Measurements from ENCODE around the gene CSH2.
A peak's percentile ranks its signal among the peaks of the same experiment; 100 is the strongest.

Gene CSH2

DNA sequence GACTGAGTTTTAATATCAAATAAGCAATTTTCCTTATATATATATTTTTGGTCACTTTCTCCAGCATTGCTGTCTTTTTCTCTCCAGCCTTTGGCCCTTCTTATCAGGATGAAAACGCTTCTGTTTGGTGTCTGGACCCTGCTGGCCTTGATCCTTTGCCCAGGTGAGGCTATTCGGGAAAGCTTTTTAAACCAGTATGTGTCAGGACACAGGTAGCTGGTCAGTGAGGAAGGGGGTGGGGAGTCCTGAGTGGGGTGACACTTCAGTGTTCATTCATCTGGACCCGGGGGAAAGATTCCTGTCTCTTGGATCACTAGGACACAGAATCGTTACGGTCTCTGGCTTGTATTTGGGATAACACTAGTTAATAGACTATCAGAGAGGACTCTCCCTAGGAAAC lies 18.8 kb downstream of the CSH2 start:
- no peak for DNase-seq

DNA sequence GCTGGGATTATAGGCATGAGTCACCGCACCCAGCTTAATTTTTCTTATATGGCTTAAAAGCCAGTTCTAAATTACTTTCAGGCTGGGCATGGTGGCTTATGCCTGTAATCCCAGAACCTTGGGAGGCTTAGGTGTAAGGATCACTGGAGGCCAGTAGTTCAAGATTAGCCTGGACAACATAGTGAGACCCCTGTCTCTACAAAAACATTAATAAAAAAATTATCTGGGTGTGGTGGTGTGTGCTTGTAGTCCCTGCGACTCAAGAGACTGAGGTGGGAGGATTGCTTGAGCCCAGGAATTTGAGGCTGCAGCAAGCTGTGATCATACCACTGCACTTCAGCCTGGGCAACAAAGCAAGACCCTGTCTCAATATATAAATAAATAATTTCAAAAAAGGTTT lies 20.2 kb downstream of the CSH2 start:
- no peak for DNase-seq

DNA sequence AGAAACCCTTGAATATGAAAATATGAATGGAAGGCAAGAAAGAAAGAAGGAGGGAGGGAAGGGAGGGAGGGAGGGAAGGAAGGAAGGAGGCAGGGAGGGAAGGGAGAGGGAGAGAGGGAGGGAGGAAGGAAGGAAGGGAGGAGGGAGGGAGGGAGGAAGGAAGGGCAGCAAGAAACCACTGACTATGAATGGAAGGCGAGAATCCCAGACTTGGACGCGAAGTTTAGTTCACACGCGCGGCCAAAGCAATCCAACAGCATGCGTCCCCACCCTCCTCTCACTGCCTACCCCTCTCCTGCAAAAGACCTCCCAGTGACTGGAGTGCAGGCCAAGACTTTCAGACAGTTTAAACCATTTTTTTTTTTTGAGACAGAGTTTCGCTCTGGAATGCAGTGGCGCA lies 23.1 kb downstream of the CSH2 start:
- no peak for DNase-seq

DNA sequence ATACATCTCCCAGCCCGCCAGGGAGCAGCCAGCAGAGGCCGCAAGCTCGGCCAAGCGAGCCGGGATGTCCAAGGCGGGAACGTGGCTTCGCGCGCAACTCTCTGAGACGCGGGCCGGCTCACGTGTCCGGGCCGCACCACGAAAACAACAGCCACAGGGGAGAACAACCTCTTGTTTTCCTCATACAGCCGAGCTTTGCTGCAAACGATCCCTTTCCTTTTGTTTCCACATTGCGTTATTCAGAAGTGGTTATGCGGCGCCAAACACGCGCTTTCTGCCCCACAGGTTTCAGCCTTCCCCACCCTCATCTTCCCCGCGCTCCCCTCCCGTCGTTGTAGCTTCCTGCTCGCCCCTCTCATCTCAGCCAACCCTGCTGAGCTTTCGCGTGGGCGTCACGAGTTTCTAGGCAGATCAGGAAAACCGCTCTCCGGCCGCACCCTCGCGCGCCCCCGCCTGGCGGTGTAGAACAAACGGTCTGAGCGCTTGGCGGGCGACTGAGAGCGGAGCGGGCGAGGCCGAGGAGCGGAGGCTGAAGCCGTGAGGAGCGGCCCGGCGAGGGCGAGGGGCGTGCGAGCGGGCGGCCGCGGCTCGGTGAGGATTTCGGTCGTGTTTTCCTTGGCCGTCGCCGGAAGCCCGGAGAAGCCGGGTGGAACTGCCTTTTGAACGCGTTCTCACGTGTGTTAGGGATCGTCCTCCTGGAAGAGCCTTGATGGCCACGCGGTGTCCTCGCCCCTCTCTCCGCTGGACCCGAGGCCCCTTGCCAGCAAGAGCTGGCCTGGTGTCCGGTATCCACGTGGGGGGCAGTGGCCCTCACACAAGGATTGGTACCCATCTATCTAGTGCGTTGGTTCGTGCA lies 24.4 kb downstream of the CSH2 start:
- DNase-seq = peak; percentile 91

DNA sequence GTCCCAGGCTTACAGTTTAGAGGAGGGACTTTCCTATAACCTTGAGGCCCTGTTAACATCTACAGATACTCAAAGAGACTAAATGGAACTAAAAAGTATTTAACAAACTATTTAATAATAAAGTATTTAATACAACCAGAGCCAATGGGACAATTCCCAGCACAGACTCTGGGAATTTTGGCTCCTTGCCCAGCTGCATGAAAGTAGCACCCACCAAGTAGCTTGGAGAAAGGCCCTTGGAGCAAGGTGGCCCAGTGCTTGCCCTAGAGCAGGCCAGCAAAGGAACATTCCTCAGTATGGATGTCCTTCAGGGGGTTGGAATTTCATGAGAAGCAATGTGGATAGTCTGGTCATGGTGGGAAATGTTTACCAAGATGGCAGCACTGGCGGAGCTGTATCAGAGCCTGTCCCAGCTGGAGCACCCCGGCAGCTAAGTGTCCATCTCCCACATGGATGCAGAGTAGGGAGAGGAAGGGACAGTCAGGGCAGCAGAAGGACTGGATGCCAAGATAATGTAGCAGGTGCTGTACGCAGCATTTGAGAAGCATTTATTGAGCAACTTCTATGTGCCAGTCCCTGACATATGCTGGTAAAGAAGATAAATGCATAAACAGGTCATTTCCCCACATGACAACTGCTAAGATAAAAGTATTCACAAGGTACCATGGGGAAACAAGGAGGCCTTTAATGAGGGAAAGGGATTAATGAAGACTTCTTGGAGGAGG lies 25.8 kb downstream of the CSH2 start:
- no peak for DNase-seq

DNA sequence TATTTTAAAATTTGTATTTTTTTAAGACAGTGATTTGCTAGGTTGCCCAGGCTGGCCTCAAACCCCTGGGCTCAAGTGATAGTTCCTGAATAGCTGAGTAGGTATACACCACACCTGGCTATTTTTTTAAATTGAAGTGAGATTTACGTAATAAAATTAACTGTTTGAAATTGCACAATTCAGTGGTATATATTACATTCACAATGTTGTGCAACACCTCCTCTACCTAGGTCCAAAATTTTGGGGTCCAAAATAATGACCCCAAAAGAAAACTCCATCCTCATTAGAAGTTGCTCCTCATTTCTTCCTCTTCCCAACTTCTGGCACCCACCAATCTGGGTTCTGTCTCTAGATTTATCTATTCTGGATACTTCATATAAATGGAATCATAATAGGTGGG lies 28.0 kb downstream of the CSH2 start:
- no peak for DNase-seq

DNA sequence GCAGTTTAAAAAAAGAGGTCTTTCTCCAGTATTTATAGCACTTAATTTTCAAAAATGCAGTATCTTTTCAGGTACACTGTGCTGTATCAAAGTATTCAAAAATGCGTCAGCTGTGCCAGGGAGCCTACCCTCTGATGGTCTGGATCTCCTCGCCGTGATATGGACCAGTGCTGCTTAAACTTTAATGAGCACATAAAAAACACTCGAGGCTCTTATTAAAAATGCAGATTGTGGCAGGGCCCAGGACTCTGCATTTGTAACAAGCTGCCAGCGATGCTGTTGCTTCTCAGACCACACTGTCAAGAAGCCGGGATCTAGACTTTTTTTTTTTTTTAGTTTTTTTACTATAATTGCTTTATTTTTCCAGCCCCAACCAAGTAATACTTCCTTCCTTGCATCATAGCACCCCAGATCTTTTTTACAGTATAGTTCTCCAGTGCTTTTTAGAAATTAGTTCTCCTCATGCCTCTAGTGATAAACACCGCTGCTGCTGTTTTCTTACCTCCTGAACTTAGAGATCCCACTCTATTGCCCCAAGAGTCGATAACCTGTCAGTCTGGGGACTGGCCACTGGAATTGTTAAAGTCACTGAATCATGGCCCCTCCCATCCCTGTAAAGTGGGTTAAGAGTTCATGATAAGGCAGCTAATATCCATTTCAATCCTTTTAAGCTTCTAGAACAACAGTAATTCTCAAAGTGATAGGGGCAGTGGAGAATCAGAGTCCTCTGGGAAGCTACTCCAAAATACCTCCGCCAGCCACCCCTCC lies 29.4 kb downstream of the CSH2 start:
- no peak for DNase-seq

DNA sequence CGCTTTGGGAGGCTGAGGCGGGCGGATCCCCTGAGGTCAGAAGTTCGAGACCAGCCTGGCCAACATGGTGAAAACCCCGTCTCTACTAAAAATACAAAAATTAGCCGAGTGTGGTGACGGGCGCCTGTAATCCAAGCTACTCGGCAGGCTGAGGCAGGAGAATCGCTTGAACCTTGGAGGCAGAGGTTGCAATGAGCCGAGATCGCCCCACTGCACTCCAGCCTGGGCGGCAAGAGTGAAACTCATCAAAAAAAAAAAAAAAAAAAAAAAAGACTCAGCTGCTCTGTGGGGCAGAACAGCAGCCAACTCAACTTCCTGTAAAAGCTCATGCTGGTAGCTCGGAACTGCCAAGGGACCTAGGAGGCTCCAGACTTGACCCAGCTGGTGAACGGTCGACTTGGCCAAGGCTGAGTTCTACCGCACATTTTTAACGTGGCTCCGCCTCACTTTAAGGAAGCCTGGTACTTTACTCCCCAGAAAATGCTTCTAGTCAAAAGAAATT lies 30.0 kb downstream of the CSH2 start:
- peak; percentile 24 for DNase-seq

DNA sequence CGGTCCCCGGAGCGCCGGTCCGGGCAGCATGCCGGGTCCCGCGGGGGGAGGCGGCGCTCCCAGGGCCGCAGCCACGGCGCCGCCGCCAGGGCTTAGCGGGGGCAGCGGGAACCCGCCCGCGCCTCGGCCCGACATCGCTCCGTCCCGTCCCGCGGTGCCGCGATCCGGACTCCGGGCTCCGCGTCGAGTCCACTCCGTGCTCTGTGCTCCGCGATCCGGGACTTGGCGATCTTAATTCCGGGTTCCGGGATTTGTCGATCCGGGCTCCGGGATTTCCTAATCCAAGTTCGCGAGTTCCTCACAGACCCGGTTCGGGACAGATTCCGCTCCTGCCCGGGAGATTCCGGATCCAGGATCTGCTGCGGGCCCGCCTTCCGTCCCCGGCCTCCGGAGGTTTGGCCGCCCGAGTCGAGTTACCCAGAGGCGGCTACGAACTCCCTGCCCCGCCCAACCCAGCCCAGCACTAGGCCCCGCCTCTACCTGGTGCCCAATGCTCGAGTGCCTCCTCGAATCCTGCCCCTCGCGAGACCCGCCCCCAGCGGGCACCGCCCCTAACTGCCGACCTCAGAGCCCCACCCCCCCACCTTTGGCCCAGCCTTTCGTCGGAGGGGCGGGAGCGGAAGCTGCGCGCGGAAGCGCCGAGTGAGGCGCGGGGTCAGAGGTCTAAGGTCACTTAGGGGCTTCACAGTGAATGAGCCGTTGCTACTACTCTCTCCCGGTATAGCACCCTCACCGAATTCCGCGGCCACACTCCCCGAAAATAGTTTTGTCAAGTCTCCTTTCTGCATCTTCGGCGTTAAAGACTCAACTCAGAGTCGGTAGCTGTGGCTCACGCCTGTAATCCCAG lies 30.7 kb downstream of the CSH2 start, which contains the start of gene SMARCD2:
Gene SMARCD2, minus strand, starts transcription at position 146 of the 847 bp plus-strand sequence. Its CDS starts 11 bp downstream, at position 135.
- DNase-seq = peak; percentile 99

DNA sequence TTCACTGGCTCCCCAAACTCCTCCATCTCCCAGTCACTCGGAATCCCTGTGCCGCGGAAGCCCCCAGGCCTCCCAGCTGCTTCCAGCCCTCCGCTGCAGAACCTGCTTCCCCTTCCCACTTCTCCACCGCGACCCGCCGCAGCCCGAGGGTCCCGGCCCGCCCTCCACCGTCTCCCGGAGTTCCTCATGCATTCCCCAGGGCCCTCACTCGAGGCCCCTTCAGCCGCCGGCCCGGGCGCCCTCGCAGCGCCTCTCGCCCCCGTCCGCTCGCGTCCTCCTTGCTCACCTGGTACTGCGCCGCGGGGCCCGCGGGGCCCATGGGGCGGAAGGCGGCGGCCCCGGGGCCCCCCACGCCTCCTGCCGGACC lies 31.3 kb downstream of the CSH2 start:
- no peak for DNase-seq

DNA sequence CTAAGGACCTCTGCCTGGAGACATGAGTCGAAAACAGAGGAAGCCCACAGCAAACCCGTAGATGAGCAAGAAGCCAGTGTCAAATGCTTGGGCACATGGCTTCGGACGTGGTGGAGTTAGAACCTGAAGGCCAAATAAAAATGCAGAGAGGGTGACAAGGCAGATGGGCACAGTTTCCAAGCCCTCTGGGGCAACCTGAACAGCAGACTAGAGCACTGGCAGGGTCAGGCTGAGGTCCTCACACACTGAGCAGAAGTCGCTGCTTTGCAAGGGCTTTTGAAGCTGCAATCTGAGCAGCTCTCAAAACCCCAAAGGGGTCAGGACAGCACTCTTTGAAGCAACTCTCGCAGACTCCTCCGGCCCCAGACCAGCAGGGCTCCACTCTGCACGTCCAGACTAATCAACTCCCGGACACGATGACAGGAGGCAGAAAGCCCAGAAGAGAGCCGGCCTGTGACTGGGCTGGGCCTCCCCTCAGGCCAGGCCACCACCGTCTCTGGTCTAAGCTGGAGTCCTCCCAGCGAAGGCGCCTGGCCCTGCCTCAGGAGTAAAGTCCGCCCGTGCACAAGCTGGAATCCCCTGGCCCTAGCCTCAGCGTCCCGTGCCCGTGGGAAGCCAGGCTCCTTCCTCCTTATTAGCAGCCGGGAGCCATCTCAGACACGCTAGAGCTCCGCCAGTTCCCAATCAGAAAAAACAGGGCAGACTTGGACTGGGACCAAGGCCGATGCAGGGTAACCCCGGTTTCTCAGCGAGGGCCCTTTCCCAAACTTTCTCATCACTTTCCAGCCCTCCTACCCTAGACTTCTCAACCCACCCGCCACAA lies 31.9 kb downstream of the CSH2 start:
- DNase-seq = no peak

DNA sequence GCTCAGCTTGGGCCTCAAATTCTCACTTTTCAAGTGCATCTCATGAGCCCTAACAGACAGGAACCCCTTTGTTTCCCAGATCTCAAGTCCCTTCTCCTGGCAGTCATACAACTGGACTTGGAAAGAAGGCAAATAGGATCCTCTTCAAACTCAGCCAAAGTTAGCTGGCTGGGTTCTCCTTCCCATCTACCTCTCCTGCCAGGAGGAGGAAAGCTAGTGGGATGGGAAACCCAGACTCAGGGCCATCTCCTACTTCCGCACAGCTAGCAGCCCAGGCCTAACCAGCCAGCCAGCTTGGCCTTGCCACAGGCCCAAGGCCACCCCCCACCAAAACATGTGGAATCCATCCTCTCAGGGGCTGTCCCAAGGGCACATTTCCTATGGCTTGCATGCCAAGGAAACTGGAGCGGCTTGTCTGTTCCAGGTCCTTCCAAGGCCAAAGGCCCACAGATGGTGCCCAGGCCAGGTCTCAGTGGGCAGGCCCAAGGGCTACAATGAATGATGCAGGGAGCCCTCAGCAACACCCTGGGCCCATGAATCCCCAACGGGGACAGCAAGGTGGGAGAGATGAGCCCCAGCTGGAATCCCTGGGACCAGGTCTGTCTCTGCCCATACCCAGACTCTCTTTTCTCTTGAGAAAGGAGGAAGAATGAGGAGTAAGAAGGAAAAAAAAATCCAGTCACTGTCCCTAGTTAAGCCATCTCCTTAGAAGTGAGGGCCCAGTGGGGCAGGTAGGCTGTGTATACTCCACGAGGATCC lies 32.7 kb downstream of the CSH2 start:
- DNase-seq = no peak

DNA sequence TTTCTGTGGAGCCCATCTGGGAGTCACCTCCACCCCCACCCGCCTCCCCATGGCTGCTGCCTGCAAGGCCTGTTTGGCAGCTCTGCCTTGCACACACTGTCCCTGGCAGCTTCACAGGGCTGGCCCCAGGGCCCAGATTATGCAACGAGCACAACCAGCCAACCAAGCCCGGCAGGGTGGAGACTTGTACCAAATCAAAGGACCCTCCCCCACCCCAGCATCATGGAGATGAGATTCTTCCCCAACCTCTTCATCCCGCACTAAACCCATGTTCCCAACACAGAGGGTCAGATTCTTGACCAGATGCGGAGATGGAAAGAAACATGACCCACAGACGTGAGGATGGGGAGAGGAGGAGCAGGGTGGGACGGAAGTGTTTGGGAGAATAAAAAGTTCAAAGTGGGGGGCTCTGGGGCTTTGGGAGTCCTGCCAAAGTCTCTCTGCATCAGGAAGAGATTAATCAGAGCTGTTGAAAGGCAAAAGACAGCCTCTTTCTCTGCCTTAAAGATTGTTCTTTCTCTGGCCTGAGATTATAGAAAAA lies 34.8 kb downstream of the CSH2 start:
- DNase-seq = no peak

DNA sequence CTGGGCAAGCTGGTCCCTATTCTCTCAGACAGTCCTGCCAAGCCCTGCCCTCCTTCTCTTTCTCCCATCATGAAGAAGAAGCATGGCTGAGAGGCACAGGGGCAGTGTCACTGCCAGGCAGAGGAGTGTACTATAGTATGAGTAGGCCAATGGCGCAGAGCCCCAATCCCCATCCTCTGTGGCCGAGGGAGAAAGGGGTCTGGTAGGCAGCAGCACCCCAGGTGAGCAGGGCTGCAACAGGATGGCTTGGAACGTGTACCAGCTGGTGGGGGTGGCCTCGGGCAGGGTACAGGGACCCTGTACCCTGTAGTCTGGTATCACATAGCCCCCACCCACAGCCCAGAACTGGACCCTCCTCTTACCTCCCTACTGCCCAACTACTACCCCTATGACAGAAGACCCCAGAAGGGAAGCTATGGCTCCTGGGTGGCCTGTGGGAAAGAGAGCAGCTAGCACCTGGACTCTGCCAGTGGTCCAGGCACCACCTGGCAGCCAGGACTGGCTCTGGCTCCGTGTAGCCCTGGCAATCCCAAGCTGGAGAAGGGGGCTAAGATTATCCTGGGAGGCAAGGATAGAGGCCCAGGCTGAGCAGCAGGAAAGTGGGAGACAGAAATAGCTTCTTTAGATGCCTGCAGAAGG lies 35.4 kb downstream of the CSH2 start:
- no peak for DNase-seq

DNA sequence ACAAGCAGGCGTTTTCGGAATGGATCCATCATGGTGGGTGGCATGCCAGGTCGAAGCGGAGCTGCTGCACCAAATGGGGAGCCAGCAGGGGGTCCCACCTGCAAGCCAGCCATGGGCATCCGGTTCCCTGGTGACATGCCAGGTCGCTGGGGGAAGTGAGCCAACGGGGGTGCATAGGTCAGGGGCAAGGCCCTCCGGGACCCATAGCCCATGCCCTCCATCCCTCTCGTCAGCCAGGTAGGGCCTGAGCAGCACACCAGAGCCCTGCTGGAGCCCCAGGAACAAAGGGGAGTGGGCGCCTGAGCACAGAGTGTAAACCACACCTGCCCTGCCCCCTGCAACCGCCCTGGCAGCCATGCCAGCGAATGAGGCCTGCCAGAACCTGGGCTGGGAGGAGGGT lies 36.0 kb downstream of the CSH2 start:
- no peak for DNase-seq

DNA sequence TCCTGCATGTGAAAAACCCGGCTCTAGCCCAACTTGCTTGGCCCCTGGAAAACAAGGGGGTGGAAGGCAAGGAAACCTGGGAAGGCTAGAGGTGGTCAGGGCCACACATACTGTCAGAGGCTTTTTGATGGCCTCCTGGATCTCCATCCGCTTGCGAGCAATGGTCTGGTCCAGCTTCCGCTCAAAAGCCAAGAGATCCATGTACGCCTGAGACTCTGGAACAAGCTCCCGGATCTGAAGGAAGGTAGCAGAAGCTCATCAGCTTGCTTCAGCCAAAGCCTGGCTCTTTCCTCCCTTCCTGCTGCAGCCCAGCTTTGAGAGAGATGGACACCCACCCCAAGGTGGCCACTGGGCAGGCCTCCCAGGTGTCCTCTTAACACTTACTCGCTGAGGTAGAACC lies 36.7 kb downstream of the CSH2 start:
- no peak for DNase-seq

DNA sequence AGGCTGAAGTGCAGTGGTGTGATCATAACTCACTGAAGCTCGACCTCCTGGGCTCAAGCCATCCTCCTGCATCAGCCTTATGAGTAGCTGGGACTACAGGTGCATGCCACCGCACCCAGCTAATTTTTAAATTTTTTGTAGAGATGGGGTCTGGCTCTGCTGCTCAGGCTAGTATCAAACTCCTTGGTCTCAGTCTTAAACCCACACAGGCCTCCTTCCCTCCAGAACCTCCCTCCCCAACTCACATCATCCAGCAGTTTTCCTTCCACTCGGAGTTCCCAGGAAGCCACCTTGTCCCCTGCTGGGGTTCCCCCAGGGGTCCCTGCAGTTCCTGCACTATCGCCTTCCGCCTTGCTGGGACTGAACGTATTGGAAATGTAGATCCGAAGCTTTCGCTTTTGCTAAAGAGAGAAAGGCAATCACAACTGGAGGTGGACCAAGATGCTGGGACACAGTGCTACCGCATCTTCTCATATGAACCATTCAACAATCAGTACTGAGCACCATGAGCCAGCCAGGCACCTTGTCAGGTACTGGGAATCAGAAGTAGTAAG lies 38.2 kb downstream of the CSH2 start:
- DNase-seq = no peak

DNA sequence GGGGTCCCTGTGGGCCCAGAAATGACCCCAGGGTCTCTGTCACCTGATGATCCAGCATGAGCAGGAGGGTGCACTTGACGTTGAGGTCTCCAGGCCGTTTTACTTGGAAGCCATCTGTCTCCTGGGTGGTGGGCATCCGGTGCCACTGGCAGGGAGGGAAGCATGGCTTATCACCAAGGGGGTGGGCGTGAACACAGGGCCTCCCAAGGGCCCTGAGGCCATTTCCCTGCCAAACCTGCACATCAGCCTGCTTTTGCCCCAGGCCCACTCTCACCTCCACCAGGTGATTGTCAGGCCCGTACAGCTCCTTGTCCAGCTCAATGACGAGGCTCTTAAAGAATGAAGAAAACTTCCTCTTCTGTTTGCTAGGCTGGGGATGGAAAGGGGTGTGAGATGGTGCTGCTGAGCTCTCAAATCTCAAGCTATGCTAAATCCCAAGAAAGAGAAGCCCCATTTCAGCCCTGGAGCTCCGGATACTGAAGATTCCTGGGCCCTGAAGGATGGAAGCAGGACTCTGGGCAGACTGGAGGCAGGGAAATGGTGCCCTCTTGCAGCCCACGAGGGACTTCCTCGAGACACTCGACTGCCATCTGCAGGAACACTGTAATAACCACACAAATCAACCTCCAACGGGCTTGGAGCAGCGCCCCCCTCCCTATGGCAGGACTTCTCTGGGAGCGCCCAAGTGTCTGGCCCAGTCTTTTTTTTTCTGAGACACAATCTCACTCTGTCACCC lies 38.9 kb downstream of the CSH2 start:
- DNase-seq = peak; percentile 68
